Lung (tissue), 12 donors: ENCODE results near the gene COA1. TPM values are rescaled to one million over a fixed set of nuclear protein-coding genes. Genes with fewer than 3 reads are reported as not detected.

Experiments
- ATAC-seq: fragments of 200-7000 bp; cut with Tn5 transposase; one replicate; pipeline ENCODE4 v1.9.1; 2020; ENCODE audit warnings: moderate number of reproducible peaks; ENCODE audit not compliant: insufficient read depth, low FRiP score
- DNase-seq, 3 donors: peaks; one replicate each; pipeline ENCODE4 v3.0.0-alpha.2; 2013 to 2017
- H3K27ac ChIP-seq, 2 donors: one replicate each; pipeline ENCODE4 v1.5.1; 2013; ENCODE audit warnings: mild to moderate bottlenecking in 2 of 2, moderate library complexity in 2 of 2, control low read depth in 1 of 2, inconsistent platforms in 1 of 2, low read depth in 1 of 2, low read length in 1 of 2
- H3K27me3 ChIP-seq, 3 donors: one replicate each; pipeline ENCODE4 v1.5.1; 2013; ENCODE audit warnings: low read length in 2 of 3; ENCODE audit not compliant: control insufficient read depth in 3 of 3, insufficient read depth in 3 of 3
- H3K36me3 ChIP-seq, 4 donors: one replicate each; pipeline ENCODE4 v1.5.1; 2013; ENCODE audit warnings: low read length in 4 of 4, mild to moderate bottlenecking in 1 of 4, moderate library complexity in 1 of 4; ENCODE audit not compliant: control insufficient read depth in 4 of 4, insufficient read depth in 4 of 4
- H3K4me1 ChIP-seq, 5 donors: one replicate each; pipeline ENCODE4 v1.5.1; 2013; ENCODE audit warnings: low read length in 5 of 5, mild to moderate bottlenecking in 2 of 5, moderate library complexity in 1 of 5; ENCODE audit not compliant: control insufficient read depth in 5 of 5, insufficient read depth in 5 of 5
- H3K4me3 ChIP-seq: one replicate; pipeline ENCODE4 v1.5.1; 2013; ENCODE audit warnings: mild to moderate bottlenecking, control low read depth, moderate library complexity
- H3K9ac ChIP-seq, 2 donors: one replicate each; pipeline ENCODE4 v1.5.1; 2013; ENCODE audit warnings: low read length in 2 of 2, control low read depth in 1 of 2; ENCODE audit not compliant: insufficient read depth in 1 of 2
- H3K9me3 ChIP-seq, 4 donors: one replicate each; pipeline ENCODE4 v1.5.1; 2013; ENCODE audit warnings: low read length in 3 of 4, mild to moderate bottlenecking in 1 of 4, moderate library complexity in 1 of 4; ENCODE audit not compliant: control insufficient read depth in 4 of 4, insufficient read depth in 3 of 4
- CTCF ChIP-seq: IDR thresholded peaks from 2 replicates; pipeline ENCODE4 v1.5.1; 2012; ENCODE audit warnings: mild to moderate bottlenecking; ENCODE audit errors: control extremely low read depth, extremely low read depth
- WGBS, 2 donors: extraction: QIAGEN DNeasy Blood & Tissue Kit; methylation state at CpG; one replicate each; pipeline ENCODE4 v1.1.7; 2013; 5-methylcytosine and 5-hydroxymethylcytosine counted together
- polyA plus RNA-seq, 2 donors: library from polyadenylated mRNA; stranded (reverse); fragments of 200-250 nt; gene quantifications; one replicate each; pipeline ENCODE4 v1.2.1, GENCODE V29; 2013
- total RNA-seq, 2 donors: library from RNA; depleted of rRNA in 1 of 2; stranded (reverse); fragments of >200 nt in 1 of 2; gene quantifications; one replicate each; pipeline ENCODE4 v1.2.1, GENCODE V29; 2014 to 2021
- donor health status: control.
- donor health status: control.
- donor health status: Bipolar disorder and iron deficiency.
- donor health status: healthy.
- donor health status: DM: yes; HTN: yes; CAD: no.

The COA1 gene
- total and polyA plus RNA-seq, 4 donors, result 35.0 to 92.1 (median 42.6) TPM

GRCh38 chr7:43653891-43654504 is 75.3 kb downstream of the COA1 start:
- Histone ChIP-seq H3K27me3 (no peaks in the 10 kb centered on the region), H3K9me3 (no peaks in the 10 kb centered on the region), H3K9ac (no peak overlapping the region), H3K4me1 (peaks cover 3 to 13% (median 9%) of the 10 kb centered on the region in 5 donors), H3K4me3 (no peak overlapping the region), H3K36me3 (peaks cover 0 to 3% (median under 1%) of the 10 kb centered on the region in 4 donors), H3K27ac (no peak overlapping the region)
- DNase-seq, result no peak
- TF ChIP-seq CTCF, result no peak
- 81 to 85% methylated on average over 4 of the region's 4 CpGs for WGBS, 2 donors
- ATAC-seq, result no peak

DNA sequence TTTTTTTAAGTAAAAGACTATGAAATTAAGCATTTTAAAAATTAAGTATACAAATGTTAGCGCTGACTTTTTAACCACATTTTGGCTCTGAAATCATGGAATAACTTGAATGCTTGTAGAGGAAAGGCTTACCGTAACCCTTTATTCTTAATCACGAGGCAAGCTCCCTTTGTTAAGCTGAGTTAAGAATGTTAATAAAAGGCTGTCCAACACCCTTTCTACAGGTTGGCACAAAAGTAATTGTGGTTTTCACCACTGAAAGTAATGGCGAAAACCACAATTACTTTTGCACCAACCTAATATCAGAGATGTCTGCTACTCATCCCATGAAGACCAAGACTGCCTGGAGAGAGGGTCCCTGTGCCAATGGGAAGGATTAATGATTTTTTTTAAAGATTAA is 75.9 kb downstream of the COA1 start:
- Histone ChIP-seq H3K27me3 (no peaks in the 10 kb centered on the region), H3K4me3 (no peak overlapping the region), H3K9me3 (no peaks in the 10 kb centered on the region), H3K27ac (no peak overlapping the region), H3K9ac (no peak overlapping the region), H3K36me3 (peaks cover 0 to 3% (median under 1%) of the 10 kb centered on the region in 4 donors), H3K4me1 (peaks cover 3 to 15% (median 7%) of the 10 kb centered on the region in 5 donors)
- DNase-seq (no peak), ATAC-seq (no peak)
- WGBS, 2 donors, result 90 to 92% methylated on average over 4 of the region's 4 CpGs
- no peak for TF ChIP-seq CTCF

DNA sequence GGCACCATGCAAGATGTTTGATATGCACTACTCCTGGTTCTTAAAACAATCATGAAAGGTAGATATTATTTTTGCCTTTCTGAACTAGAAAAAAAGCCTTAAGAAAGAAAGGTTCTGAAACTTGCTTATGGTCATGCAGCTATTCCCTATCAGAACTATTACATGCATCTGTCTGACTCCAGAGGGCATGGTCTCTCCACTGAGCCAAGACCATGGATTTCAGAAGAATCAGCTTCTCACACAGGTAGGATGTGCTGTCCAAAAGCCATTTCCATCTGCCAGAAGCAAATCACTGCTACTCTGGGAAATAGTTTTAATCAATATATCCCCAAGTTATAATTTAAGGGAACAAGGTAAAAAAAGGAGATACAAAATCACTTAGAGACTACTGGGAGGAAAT is 77.0 kb downstream of the COA1 start:
- no peak overlapping the region for H3K4me3 ChIP-seq
- no peak for TF ChIP-seq CTCF
- no peaks in the 10 kb centered on the region for H3K27me3 ChIP-seq
- no peak overlapping the region for H3K9ac ChIP-seq
- DNase-seq, result no peak
- ATAC-seq, result no peak
- no peaks in the 10 kb centered on the region for H3K9me3 ChIP-seq
- H3K36me3 ChIP-seq, result peaks cover 0 to 3% (median under 1%) of the 10 kb centered on the region in 4 donors
- peaks cover 12 to 26% (median 14%) of the 10 kb centered on the region in 5 donors for H3K4me1 ChIP-seq
- H3K27ac ChIP-seq, result no peak overlapping the region
